Gastrocnemius medialis (tissue), 4 donors: ENCODE measurements around the gene SERPINH1. TPM values are rescaled to one million over a fixed set of nuclear protein-coding genes. Genes with fewer than 3 reads are reported as not detected.
"Not testable (repeated sequence)": the region's sequence is repeated elsewhere in the genome, so short reads cannot be mapped to it uniquely, and the experiment has no call there.

Experiments used
- ATAC-seq, 2 donors: fragments of 150-250 bp; one replicate each; pipeline ENCODE4 v1.9.1; 2016
- DNase-seq, 2 donors: peaks; one replicate each; pipeline ENCODE4 v3.0.0-alpha.2; 2019
- H3K27ac ChIP-seq, 4 donors: fragments of 200-600 bp; sonication (generic); 1 replicate in 1 of 4; 2 replicates in 3 of 4; pipeline ENCODE4 v1.5.1; 2016 to 2018; ENCODE audit warnings: mild to moderate bottlenecking in 2 of 4, moderate library complexity in 1 of 4
- H3K27me3 ChIP-seq, 3 donors: fragments of 200-600 bp; sonication (generic) in 2 of 3; 1 replicate in 1 of 3; 2 replicates in 2 of 3; pipeline versions ENCODE4 v1.5.1 to v1.6.0; 2016 to 2019; ENCODE audit warnings: mild to moderate bottlenecking in 1 of 3, moderate library complexity in 1 of 3
- H3K36me3 ChIP-seq, 2 donors: fragments of 200-600 bp; sonication (generic) in 1 of 2; one replicate each; pipeline ENCODE4 v1.5.1; 2017 to 2018
- H3K4me1 ChIP-seq, 2 donors: fragments of 200-600 bp; sonication (generic) in 1 of 2; one replicate each; pipeline ENCODE4 v1.5.1; 2016 to 2017; ENCODE audit warnings: mild to moderate bottlenecking in 2 of 2
- H3K4me3 ChIP-seq, 4 donors: fragments of 200-600 bp; sonication (generic) in 3 of 4; 1 replicate in 1 of 4; 2 replicates in 3 of 4; pipeline ENCODE4 v1.5.1; 2016 to 2019; ENCODE audit warnings: mild to moderate bottlenecking in 2 of 4
- H3K9me3 ChIP-seq, 3 donors: fragments of 200-600 bp; sonication (generic) in 2 of 3; 1 replicate in 1 of 3; 2 replicates in 2 of 3; pipeline ENCODE4 v1.5.1; 2016 to 2019
- POLR2A ChIP-seq, 2 donors: fragments of 450-650 bp; IDR thresholded peaks; one replicate each; pipeline ENCODE4 v1.6.1; 2017; ENCODE audit warnings: antibody characterized with exemption in 2 of 2, mild to moderate bottlenecking in 2 of 2, moderate library complexity in 2 of 2
- in situ Hi-C, 4 donors: fragments of 200-750 bp; cut with MboI; loops; one replicate each; pipeline versions ENCODE4 v1.15.0 to v1.8.0; 2017; ENCODE audit warnings: low sequenced_read_pairs in 4 of 4
- intact Hi-C: fragments of 100-400 bp; cut with DNase I; formaldehyde crosslinking; loops from one replicate; pipeline ENCODE4 v1.15.1; 2023; ENCODE audit warnings: low total_unique reads
- total RNA-seq, 4 donors: library from RNA; depleted of rRNA; stranded (reverse); fragments of >200 nt; gene quantifications; one replicate each; pipeline versions ENCODE4 v1.1.0 to v1.2.3, GENCODE V29; 2016
- TF ChIP-seq, protein P1 (sequence below), 5 experiments: fragments of 450-650 bp in 3 of 5; fragments of 200-600 bp in 2 of 5; sonication (generic) in 2 of 5; IDR thresholded peaks in 4 of 5; conservative IDR thresholded peaks in 1 of 5; 1 replicate in 4 of 5; 2 replicates in 1 of 5; pipeline ENCODE4 v1.5.1; 2016 to 2019; ENCODE audit warnings: antibody characterized with exemption in 5 of 5, mild to moderate bottlenecking in 3 of 5, moderate library complexity in 3 of 5

The SERPINH1 gene
- total RNA-seq, 4 donors from 2014 or later, result 18.5 to 42.4 (median 34.8) TPM

DNA sequence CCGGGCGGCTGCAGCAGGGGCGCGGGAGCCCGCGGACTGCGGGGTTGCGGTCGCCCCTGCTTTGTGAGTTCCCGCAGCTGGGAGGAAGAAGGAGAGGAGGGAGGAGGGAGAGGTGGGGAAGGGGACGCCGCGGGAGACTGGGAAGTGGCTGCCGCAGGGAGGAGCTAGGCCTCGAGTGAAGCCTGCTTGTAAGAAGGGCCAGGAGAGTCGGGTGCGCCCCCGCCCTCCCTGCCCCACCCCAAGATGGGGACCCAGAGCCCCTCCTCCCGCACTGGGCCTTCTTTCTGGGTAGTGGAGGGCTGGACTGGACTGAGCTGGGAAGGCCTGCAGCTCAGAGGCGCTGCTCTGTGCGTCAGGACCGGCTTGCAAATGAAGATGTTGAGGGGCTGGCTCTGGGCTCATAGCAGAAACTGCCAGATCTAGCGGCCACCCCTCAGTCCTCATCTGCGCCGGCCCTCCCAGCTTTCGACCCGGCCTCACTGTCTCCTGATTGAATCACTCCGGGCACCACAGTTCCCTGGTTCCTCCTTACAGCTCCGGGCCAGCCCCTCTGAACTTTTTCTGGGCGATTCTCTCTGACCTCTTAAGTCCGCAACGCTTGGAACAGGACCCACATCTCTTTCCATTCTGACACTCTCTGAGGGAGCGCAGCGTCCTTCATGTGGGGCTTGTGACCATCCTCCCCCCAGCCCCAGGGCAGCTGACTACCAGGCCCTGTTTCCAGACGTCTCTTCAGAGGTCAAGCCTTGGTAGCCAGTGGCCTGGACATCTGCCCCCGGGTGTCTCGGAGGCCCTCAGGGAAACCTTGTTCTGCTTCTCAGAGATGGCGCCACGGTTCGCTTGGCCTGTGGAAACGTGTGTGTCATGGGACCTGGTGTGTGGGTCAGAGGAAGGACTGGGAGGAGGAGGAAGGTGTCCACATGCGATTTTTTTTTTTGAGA lies 21.9 kb downstream of the SERPINH1 start:
- Histone ChIP-seq H3K27me3 (no peaks in the 10 kb centered on the region), H3K27ac (peak overlapping the region; percentile 78 to 87 (median 84)), H3K36me3 (no peaks in the 10 kb centered on the region), H3K9me3 (no peaks in the 10 kb centered on the region), H3K4me3 (peak overlapping the region; percentile 60 to 82 (median 75)), H3K4me1 (peaks cover 6 to 13% of the 10 kb centered on the region in 2 donors)
- in situ Hi-C loops, result loop anchor here in 2 of 4 donors (5.0 kb wide), 1 partner anchor 37 kb away; no protein-coding TSS in a partner anchor
- peak; percentile 49 to 68 for ATAC-seq
- intact Hi-C loops, result no loop called here
- TF ChIP-seq, protein P1, sequence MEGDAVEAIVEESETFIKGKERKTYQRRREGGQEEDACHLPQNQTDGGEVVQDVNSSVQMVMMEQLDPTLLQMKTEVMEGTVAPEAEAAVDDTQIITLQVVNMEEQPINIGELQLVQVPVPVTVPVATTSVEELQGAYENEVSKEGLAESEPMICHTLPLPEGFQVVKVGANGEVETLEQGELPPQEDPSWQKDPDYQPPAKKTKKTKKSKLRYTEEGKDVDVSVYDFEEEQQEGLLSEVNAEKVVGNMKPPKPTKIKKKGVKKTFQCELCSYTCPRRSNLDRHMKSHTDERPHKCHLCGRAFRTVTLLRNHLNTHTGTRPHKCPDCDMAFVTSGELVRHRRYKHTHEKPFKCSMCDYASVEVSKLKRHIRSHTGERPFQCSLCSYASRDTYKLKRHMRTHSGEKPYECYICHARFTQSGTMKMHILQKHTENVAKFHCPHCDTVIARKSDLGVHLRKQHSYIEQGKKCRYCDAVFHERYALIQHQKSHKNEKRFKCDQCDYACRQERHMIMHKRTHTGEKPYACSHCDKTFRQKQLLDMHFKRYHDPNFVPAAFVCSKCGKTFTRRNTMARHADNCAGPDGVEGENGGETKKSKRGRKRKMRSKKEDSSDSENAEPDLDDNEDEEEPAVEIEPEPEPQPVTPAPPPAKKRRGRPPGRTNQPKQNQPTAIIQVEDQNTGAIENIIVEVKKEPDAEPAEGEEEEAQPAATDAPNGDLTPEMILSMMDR (IDR thresholded peaks at IDR 0.05 in 4 of 5, conservative IDR thresholded peaks at IDR 0.05 in 1 of 5), result no peak
- peak in 1 of 2 donors; percentile 33 for TF ChIP-seq POLR2A (IDR thresholded peaks at IDR 0.05)
- peak in 1 of 2 donors; percentile 55 for DNase-seq

DNA sequence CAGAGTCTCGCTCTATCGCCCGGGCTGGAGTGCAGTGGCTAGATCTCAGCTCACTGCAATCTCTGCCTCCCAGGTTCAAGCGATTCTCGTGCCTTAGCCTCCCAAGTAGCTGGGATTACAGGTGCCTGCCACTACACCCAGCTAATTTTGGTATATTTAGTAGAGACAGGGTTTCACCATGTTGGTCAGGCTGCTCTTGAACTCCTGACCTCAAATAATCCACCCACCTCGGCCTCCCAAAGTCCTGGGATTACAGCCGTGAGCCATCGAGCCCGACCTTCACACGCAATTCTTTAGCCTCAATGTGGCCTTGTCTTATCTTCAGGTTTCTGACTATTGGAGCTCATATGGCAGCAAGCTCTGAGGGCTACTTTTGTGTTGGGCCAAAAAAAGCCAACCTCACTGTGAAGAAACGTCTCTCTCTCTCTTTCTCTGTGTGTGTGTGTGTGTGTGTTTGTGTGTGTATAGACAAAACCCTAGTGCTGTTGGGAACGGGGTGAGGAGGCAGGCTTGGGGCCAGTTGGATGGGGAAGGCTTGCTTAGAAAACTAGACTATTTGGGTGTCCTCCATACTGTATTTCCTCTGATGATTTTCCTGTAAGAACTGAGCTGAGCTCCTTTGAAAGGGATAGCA lies 22.7 kb downstream of the SERPINH1 start:
- H3K36me3 ChIP-seq, H3K9me3 ChIP-seq, DNase-seq, H3K27me3 ChIP-seq, ATAC-seq, intact Hi-C loops: not testable (repeated sequence)
- peak overlapping the region in 1 of 4 donors; percentile 78 for H3K4me3 ChIP-seq
- H3K4me1 ChIP-seq, result peaks cover 6 to 13% of the 10 kb centered on the region in 2 donors
- in situ Hi-C loops, result loop anchor here in 2 of 4 donors (5.0 kb wide), 1 partner anchor 37 kb away; no protein-coding TSS in a partner anchor
- peak overlapping the region; percentile 78 to 87 (median 84) for H3K27ac ChIP-seq

DNA sequence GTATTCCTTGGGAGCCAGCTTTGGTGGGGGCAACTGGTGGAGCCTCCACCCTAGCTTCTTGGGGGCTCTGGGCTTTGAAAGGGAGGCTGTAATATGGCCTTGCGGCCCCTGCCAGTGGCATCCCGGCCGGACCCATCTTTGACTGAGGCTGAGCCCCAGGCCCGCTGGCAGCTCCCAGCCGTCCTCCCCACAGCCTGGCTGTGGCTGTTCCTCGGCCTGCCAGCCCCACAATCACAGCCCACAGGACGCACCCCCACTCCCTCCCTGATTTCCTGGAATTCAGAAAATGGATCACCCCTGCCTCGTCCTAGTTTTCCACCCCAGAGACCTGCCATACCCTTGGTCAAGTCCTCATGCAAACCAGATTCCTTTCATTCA lies 23.2 kb downstream of the SERPINH1 start:
- TF ChIP-seq POLR2A (IDR thresholded peaks at IDR 0.05), result no peak
- TF ChIP-seq, protein P1 (IDR thresholded peaks at IDR 0.05 in 4 of 5, conservative IDR thresholded peaks at IDR 0.05 in 1 of 5), result no peak
- Histone ChIP-seq H3K36me3 (no peaks in the 10 kb centered on the region), H3K27ac (peak overlapping the region in 2 of 4 donors; percentile 83 to 85), H3K27me3 (no peaks in the 10 kb centered on the region), H3K9me3 (no peaks in the 10 kb centered on the region), H3K4me1 (peaks cover 6 to 13% of the 10 kb centered on the region in 2 donors), H3K4me3 (no peak overlapping the region)
- ATAC-seq (no peak), DNase-seq (no peak)
- in situ Hi-C loops, result no loop called here
- intact Hi-C loops, result no loop called here

DNA sequence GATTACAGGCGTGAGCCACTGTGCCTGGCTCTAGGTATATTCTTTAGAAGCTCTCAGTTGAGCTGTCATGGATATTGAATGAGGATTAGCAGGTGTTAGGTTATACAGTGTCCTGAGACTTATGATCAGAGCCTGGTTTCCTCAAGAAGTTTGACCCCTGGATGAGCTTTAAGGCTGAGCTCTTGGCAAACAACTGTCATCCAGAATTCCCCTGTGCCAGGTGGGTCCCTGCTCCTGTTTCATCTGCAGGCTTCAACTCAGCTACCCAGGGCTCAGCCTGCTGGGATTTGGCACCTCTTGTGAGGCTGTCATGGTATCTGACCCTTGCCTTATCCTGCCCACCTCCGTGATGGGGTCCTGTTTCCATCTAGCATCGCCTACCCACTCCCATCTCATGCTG lies 24.3 kb downstream of the SERPINH1 start:
- ATAC-seq, result no peak
- Histone ChIP-seq H3K9me3 (no peaks in the 10 kb centered on the region), H3K27me3 (no peaks in the 10 kb centered on the region), H3K36me3 (no peaks in the 10 kb centered on the region), H3K4me3 (no peak overlapping the region), H3K27ac (no peak overlapping the region), H3K4me1 (peaks cover 6 to 13% of the 10 kb centered on the region in 2 donors)
- TF ChIP-seq, protein P1 (IDR thresholded peaks at IDR 0.05 in 4 of 5, conservative IDR thresholded peaks at IDR 0.05 in 1 of 5), result no peak
- no peak for TF ChIP-seq POLR2A (IDR thresholded peaks at IDR 0.05)
- in situ Hi-C loops (no loop called here), intact Hi-C loops (no loop called here)
- DNase-seq, result no peak

DNA sequence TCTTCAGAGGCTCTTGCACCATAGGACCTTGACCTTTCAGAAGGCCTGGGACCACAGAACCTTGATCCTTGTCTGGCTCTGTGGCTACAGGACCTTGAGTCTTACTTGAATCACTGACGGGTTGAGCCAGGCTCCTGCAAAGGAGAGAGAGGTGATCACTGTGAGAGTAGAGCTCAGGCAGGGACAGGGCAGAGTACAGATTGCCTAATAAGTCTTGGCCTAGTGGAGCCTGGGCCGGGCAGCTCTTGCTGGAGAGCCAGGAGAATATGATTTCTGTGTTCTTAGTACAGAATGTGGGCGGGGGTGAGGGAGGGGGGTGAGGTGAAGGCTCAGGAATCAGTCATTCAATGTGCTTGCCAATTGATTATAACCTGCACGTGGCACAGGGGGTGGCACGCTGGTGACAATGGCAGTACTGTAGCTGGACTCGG lies 26.0 kb downstream of the SERPINH1 start:
- H3K27me3 ChIP-seq, result no peaks in the 10 kb centered on the region
- no peak overlapping the region for H3K4me3 ChIP-seq
- DNase-seq (no peak), ATAC-seq (no peak)
- no peaks in the 10 kb centered on the region for H3K36me3 ChIP-seq
- intact Hi-C loops (no loop called here), in situ Hi-C loops (no loop called here)
- H3K4me1 ChIP-seq, result peaks cover 5 to 6% of the 10 kb centered on the region in 2 donors
- no peak overlapping the region for H3K27ac ChIP-seq
- no peaks in the 10 kb centered on the region for H3K9me3 ChIP-seq
- TF ChIP-seq, protein P1 (IDR thresholded peaks at IDR 0.05 in 4 of 5, conservative IDR thresholded peaks at IDR 0.05 in 1 of 5), result no peak
- no peak for TF ChIP-seq POLR2A (IDR thresholded peaks at IDR 0.05)
